Stimulated activated CD4-positive, alpha-beta T cell treated with anti-CD3 and anti-CD28 coated beads, Interleukin-2, amount 100 ng/mL, for 24 hours (primary cell): ENCODE measurements around the gene MAST4.
"Not testable (repeated sequence)": the region's sequence is repeated elsewhere in the genome, so short reads cannot be mapped to it uniquely, and the experiment has no call there.

Experiments
- DNase-seq, 2 donors: peaks; one replicate each; pipeline ENCODE4 v3.0.0-alpha.2; 2020

MAST4 gene

GRCh38 chr5:67147760-67148159, 551.6 kb downstream of the MAST4 start:
- DNase-seq: no peak

GRCh38 chr5:67149057-67149950, 553.1 kb downstream of the MAST4 start:
- no peak for DNase-seq

- no peak for DNase-seq
These were observed 553.8 kb downstream of the MAST4 start for GRCh38 chr5:67149951-67150523.

- no peak for DNase-seq
These were observed 556.2 kb downstream of the MAST4 start for GRCh38 chr5:67152400-67152799.

GRCh38 chr5:67153292-67153691, 557.1 kb downstream of the MAST4 start:
- no peak for DNase-seq

GRCh38 chr5:67154556-67155206, 558.5 kb downstream of the MAST4 start:
- DNase-seq: no peak

GRCh38 chr5:67156976-67157583, 560.9 kb downstream of the MAST4 start:
- peak; percentile 57 to 60 for DNase-seq

- no peak for DNase-seq
These were observed 564.1 kb downstream of the MAST4 start for GRCh38 chr5:67160272-67160671.

GRCh38 chr5:67160985-67161384, 564.8 kb downstream of the MAST4 start:
- DNase-seq: no peak

- no peak for DNase-seq
These were observed 565.6 kb downstream of the MAST4 start for GRCh38 chr5:67161767-67162166.

- DNase-seq: no peak
These were observed 567.1 kb downstream of the MAST4 start for GRCh38 chr5:67163231-67163756.

GRCh38 chr5:67163863-67164595, 567.8 kb downstream of the MAST4 start:
- no peak for DNase-seq

- DNase-seq: no peak
These were observed 568.8 kb downstream of the MAST4 start for GRCh38 chr5:67164856-67165525.

- DNase-seq: peak; percentile 82 to 83
These were observed 569.6 kb downstream of the MAST4 start for GRCh38 chr5:67165526-67166459.

GRCh38 chr5:67166460-67167285, 570.5 kb downstream of the MAST4 start:
- DNase-seq: peak; percentile 76 to 77

- no peak for DNase-seq
These were observed 571.9 kb downstream of the MAST4 start for GRCh38 chr5:67168069-67168468.

GRCh38 chr5:67170767-67171166, 574.6 kb downstream of the MAST4 start:
- DNase-seq: no peak

GRCh38 chr5:67173351-67173750, 577.2 kb downstream of the MAST4 start:
- DNase-seq: not testable (repeated sequence)

GRCh38 chr5:67173959-67174358, 577.8 kb downstream of the MAST4 start:
- no peak for DNase-seq

GRCh38 chr5:67176936-67177335, 580.7 kb downstream of the MAST4 start:
- no peak for DNase-seq
